GM20431 (cell line): Measurements from ENCODE around the gene ZC3H12C.
"Not testable (repeated sequence)": the region's sequence is repeated elsewhere in the genome, so short reads cannot be mapped to it uniquely, and the experiment has no call there.

Experiments used
- in situ Hi-C: fragments of 300-500 bp; cut with MseI, MboI; formaldehyde crosslinking; loops from one replicate; pipeline ENCODE4 v1.15.0; 2020; ENCODE audit warnings: low sequenced_read_pairs; ENCODE audit not compliant: unreplicated experiment

Gene ZC3H12C

GRCh38 chr11:110092515-110093406, at the start of gene ZC3H12C:
Gene ZC3H12C, plus strand, starts transcription at chr11:110093392. Its CDS starts 20 bp downstream, at chr11:110093412.
- in situ Hi-C loops, result loop anchor here (25.0 kb wide), 1 partner anchor 130 kb away; no protein-coding TSS in a partner anchor

GRCh38 chr11:110044226-110044968, 48.8 kb upstream of the ZC3H12C start:
- in situ Hi-C loops, result no loop called here

- in situ Hi-C loops, result no loop called here
These were observed 46.3 kb upstream of the ZC3H12C start for GRCh38 chr11:110046775-110047380.

GRCh38 chr11:110049501-110050200, 43.5 kb upstream of the ZC3H12C start:
- in situ Hi-C loops, result no loop called here

GRCh38 chr11:110050201-110050506, 43.0 kb upstream of the ZC3H12C start:
- in situ Hi-C loops, result no loop called here

- in situ Hi-C loops, result no loop called here
These were observed 39.3 kb upstream of the ZC3H12C start for GRCh38 chr11:110053848-110054414.

GRCh38 chr11:110056956-110057355, 36.2 kb upstream of the ZC3H12C start:
- in situ Hi-C loops, result no loop called here

GRCh38 chr11:110059706-110060463, 33.3 kb upstream of the ZC3H12C start:
- in situ Hi-C loops, result no loop called here

- in situ Hi-C loops, result no loop called here
These were observed 31.9 kb upstream of the ZC3H12C start for GRCh38 chr11:110061296-110061695.

GRCh38 chr11:110062247-110062646, 30.9 kb upstream of the ZC3H12C start:
- in situ Hi-C loops, result no loop called here

GRCh38 chr11:110065189-110065588, 28.0 kb upstream of the ZC3H12C start:
- in situ Hi-C loops, result no loop called here

- in situ Hi-C loops, result not testable (repeated sequence)
These were observed 25.2 kb upstream of the ZC3H12C start for GRCh38 chr11:110068001-110068400.

- in situ Hi-C loops, result no loop called here
These were observed 23.9 kb upstream of the ZC3H12C start for GRCh38 chr11:110069158-110069737.

GRCh38 chr11:110070176-110070575, 23.0 kb upstream of the ZC3H12C start:
- in situ Hi-C loops, result no loop called here

- in situ Hi-C loops, result no loop called here
These were observed 22.0 kb upstream of the ZC3H12C start for GRCh38 chr11:110071197-110071596.

- in situ Hi-C loops, result no loop called here
These were observed 20.3 kb upstream of the ZC3H12C start for GRCh38 chr11:110072930-110073329.

GRCh38 chr11:110074499-110074898, 18.7 kb upstream of the ZC3H12C start:
- in situ Hi-C loops, result no loop called here

GRCh38 chr11:110075105-110075846, 17.9 kb upstream of the ZC3H12C start:
- in situ Hi-C loops, result loop anchor here (25.0 kb wide), 1 partner anchor 113 kb away; no protein-coding TSS in a partner anchor
